SK-N-MC (cell line): ENCODE results near the gene SLC25A36.

Source experiments
- EZH2 ChIP-seq: fragments of 200-600 bp; sonication (generic); IDR thresholded peaks from one replicate; pipeline ENCODE4 v1.6.1; 2017; ENCODE audit warnings: antibody characterized with exemption
- POLR2AphosphoS5 ChIP-seq: IDR thresholded peaks from 2 replicates; pipeline ENCODE4 v1.6.1; 2012; ENCODE audit warnings: mild to moderate bottlenecking, low read depth, low read length, borderline replicate concordance

- TF ChIP-seq EZH2 (no peak), POLR2AphosphoS5 (no peak)
These were observed 19.0 kb upstream of the SLC25A36 start for GRCh38 chr3:140922634-140923033.
